Activated gamma-delta T cell treated with anti-CD3 and anti-CD28 coated beads, Interleukin-2, amount 50 U/mL, for 16 hours (primary cell): ENCODE data around the gene RPS21.

ENCODE experiments used
- DNase-seq: peaks from one replicate; pipeline ENCODE4 v3.0.0-alpha.2; 2020; ENCODE audit warnings: low read depth

The RPS21 gene

GRCh38 chr20:62426699-62427131, 39.8 kb downstream of the RPS21 start:
- DNase-seq = no peak

GRCh38 chr20:62427172-62428001, 40.5 kb downstream of the RPS21 start, which contains the start of gene RBBP8NL:
Gene RBBP8NL (minus strand): TSS chr20:62427539. CDS start chr20:62419647, 7,892 bp downstream.
- DNase-seq = no peak

DNA sequence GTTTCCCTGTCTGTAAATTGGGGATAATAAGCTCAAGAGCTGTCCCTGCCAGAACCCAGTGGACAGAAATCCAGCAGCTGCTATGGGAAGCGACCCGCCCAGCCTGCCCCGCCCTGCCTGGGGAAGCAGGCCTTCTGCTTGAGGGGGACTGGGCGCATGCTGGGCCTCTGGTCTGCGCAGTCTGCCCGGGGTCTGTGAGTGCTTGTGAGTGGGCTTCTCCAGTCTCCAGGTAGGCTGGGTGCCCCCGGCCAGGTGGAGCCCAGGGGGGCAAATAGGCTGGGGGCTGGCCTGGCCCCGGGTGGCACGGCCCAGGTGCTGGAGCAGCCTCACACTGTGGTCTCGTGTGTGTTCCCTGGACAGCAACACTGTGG, 41.1 kb downstream of the RPS21 start:
- no peak for DNase-seq

- no peak for DNase-seq
Observed at GRCh38 chr20:62428396-62429295, 41.7 kb downstream of the RPS21 start.

DNA sequence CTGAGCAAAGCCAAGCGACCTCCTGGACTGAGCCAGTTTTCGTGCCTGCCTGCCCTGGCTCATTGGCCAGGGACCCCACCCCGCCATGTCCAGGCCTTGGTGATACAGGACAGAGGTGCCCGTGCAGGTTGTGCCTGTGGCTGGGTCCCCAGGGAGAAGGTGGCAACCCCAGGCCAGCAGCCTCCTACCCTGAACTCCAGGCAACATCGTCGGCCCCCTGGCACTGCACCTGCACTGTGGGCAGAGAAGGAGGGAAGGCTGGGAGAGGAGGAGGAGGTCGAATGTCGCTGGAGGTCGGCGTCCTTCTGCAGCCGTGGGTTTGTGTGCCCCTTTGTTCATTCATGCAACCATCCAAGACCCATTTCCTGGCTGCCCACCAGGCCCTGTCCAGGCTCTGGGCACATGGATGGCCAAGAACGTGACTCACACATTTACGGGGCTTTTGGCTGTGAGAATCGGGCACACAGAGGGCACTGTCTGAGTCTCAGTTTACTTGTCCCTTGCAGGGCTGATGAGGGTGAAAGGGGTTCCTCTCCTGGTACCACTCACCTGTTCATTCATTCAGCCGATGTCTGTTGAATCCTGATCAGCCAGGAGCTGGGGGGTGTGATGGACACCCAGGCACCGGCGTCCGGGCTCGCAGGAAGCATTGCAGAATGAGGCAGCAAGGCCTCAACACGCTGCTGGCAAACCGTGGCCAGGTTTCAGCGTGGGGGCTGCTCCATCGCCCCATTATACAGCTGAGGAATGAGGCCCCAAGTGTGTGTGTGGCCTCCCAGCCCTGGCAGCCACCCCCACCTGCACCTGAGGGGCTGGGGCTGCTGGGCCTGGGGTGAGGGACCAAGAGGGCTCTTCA, 42.8 kb downstream of the RPS21 start:
- no peak for DNase-seq

- DNase-seq = no peak
Observed at GRCh38 chr20:62430311-62430853, 43.5 kb downstream of the RPS21 start.

GRCh38 chr20:62430866-62431447, 44.1 kb downstream of the RPS21 start:
- no peak for DNase-seq

GRCh38 chr20:62433658-62434497, 47.0 kb downstream of the RPS21 start:
- DNase-seq = no peak

DNA sequence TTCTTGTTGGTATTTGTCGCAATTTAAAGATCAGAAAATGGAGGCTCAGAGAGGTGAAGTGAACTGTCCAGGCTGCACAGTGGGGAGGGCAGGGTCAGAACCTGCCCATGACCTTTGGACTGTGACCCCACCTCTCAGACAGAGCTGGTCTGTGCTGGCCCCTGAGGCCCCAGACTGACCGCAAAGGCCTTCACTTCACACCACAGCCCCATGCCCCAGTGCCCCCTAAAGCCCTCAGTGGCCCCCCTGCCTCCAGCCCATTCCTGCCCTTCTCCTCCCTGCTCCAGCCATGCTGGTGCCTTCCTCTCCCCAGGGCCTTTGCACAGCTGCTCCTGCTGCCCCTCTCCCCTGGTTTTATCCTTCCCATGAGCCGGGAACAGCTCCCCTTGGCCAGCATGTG, 49.8 kb downstream of the RPS21 start:
- no peak for DNase-seq

- no peak for DNase-seq
Observed at GRCh38 chr20:62437496-62437895, 50.6 kb downstream of the RPS21 start.

DNA sequence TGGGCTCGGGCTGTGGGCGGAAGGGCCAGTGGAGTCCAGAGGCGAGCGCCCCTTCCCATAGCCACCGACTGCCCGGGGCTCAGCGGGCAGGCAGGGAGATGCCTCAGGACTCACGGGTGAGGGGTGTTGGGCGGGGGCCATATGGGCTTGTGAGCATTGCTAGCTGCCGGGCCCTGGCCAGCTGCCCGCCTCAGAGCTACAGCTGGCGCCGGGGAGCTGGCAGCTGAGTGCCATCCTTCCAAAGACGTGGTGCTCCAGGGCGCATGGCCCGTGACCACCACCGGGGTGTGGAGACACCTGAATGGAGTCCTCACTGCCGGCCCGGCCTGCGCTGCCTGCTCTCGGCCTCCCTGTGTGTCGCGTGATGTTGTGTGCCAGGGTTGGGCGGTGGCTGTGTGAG, 51.0 kb downstream of the RPS21 start:
- DNase-seq = no peak
